Fibroblast of peridontal ligament (primary cell): ENCODE measurements around the gene AMMECR1.

Experiments
- DNase-seq: peaks from one replicate; pipeline ENCODE4 v3.0.0-alpha.2; 2010; ENCODE audit errors: extremely low read depth

Gene AMMECR1

GRCh38 chrX:110212299-110212698 lies 105.6 kb downstream of the AMMECR1 start:
- no peak for DNase-seq

GRCh38 chrX:110211340-110211739 lies 106.5 kb downstream of the AMMECR1 start:
- no peak for DNase-seq

- DNase-seq, result peak; percentile 81
Observed at GRCh38 chrX:110210417-110211139, 107.3 kb downstream of the AMMECR1 start.

- no peak for DNase-seq
Observed at GRCh38 chrX:110208092-110208491, 109.8 kb downstream of the AMMECR1 start.

GRCh38 chrX:110204986-110205385 lies 112.9 kb downstream of the AMMECR1 start:
- DNase-seq, result peak; percentile 83

- no peak for DNase-seq
Observed at GRCh38 chrX:110201799-110202198, 116.1 kb downstream of the AMMECR1 start.

GRCh38 chrX:110194977-110195376 lies 122.9 kb downstream of the AMMECR1 start:
- DNase-seq, result no peak

- DNase-seq, result no peak
Observed at GRCh38 chrX:110192516-110192915, 125.4 kb downstream of the AMMECR1 start.

GRCh38 chrX:110188701-110189558 lies 129.0 kb downstream of the AMMECR1 start:
- DNase-seq, result peak; percentile 44

- no peak for DNase-seq
Observed at GRCh38 chrX:110183314-110183713, 134.6 kb downstream of the AMMECR1 start.

- no peak for DNase-seq
Observed at GRCh38 chrX:110182865-110183264, 135.0 kb downstream of the AMMECR1 start.

- DNase-seq, result no peak
Observed at GRCh38 chrX:110182362-110182761, 135.5 kb downstream of the AMMECR1 start.

GRCh38 chrX:110181459-110182137 lies 136.3 kb downstream of the AMMECR1 start:
- no peak for DNase-seq

- no peak for DNase-seq
Observed at GRCh38 chrX:110180928-110181310, 137.0 kb downstream of the AMMECR1 start.

- DNase-seq, result peak; percentile 39
Observed at GRCh38 chrX:110180176-110180927, 137.5 kb downstream of the AMMECR1 start.

GRCh38 chrX:110178179-110178865 lies 139.6 kb downstream of the AMMECR1 start:
- DNase-seq, result no peak

- DNase-seq, result no peak
Observed at GRCh38 chrX:110175696-110176095, 142.2 kb downstream of the AMMECR1 start.

GRCh38 chrX:110175146-110175545 lies 142.7 kb downstream of the AMMECR1 start:
- no peak for DNase-seq

GRCh38 chrX:110173192-110174175 lies 144.4 kb downstream of the AMMECR1 start:
- no peak for DNase-seq

GRCh38 chrX:110172215-110172614 lies 145.7 kb downstream of the AMMECR1 start:
- no peak for DNase-seq
